GM12801 (cell line): ENCODE results near the gene FCGBP.

Experiments
- TF ChIP-seq, protein P1 (sequence below): IDR thresholded peaks from one replicate; pipeline ENCODE4 v1.5.1; 2011; ENCODE audit warnings: control low read depth; ENCODE audit not compliant: insufficient read length; ENCODE audit errors: extremely low read depth

Gene FCGBP

DNA sequence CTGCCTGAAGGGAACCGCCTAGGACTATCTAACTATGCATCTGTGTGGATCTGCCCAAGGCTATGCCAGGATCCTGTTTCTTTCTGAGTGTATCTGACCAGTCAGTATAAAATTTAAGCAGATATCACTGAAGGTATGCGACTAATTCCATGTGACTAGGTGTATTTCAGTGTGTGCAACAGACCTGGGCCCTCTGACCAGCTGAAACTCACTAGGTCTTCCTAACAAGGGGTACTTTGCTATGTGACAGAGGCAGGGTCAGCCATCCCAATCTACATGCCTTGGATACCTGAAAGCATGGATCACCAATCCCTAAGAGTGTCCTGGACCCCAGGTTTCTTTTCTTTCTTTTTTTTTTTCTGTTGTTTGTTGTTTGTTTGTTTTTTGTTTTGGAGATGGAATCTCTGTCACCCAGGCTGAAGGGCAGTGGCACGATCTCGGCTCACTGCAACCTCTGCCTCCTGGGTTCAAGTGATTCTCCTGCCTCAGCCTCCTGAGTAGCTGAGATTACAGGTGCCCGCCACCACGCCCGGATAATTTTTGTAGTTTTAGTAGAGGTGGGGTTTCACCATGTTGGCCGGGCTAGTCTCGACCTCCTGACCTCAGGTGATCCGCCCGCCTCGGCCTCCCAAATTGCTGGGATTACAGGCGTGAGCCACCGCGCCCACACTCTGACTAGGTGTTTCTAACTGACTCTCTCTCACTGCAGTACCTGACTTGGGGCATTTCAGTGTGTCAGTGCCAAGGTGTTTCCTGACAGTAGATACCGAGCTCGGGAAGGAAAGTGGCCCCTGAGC lies 43.5 kb downstream of the FCGBP start:
- TF ChIP-seq, protein P1, sequence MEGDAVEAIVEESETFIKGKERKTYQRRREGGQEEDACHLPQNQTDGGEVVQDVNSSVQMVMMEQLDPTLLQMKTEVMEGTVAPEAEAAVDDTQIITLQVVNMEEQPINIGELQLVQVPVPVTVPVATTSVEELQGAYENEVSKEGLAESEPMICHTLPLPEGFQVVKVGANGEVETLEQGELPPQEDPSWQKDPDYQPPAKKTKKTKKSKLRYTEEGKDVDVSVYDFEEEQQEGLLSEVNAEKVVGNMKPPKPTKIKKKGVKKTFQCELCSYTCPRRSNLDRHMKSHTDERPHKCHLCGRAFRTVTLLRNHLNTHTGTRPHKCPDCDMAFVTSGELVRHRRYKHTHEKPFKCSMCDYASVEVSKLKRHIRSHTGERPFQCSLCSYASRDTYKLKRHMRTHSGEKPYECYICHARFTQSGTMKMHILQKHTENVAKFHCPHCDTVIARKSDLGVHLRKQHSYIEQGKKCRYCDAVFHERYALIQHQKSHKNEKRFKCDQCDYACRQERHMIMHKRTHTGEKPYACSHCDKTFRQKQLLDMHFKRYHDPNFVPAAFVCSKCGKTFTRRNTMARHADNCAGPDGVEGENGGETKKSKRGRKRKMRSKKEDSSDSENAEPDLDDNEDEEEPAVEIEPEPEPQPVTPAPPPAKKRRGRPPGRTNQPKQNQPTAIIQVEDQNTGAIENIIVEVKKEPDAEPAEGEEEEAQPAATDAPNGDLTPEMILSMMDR: no peak
